Mesendoderm (in vitro differentiated cells): ENCODE results near the gene THUMPD3.

Source experiments
- DNase-seq: peaks from one replicate; pipeline ENCODE4 v3.0.0; 2013
- H2AK5ac ChIP-seq: 2 replicates; pipeline ENCODE4 v1.6.1; 2013; ENCODE audit warnings: low read length, inconsistent platforms
- H2BK120ac ChIP-seq: 2 replicates; pipeline ENCODE4 v1.6.1; 2013; ENCODE audit warnings: low read depth, mild to moderate bottlenecking, low read length, moderate library complexity, mixed read lengths
- H2BK15ac ChIP-seq: replicated peaks from 2 replicates; pipeline ENCODE4 v1.6.1; 2013; ENCODE audit warnings: low read depth, mild to moderate bottlenecking, moderate library complexity
- H2BK5ac ChIP-seq: 2 replicates; pipeline ENCODE4 v1.6.1; 2013; ENCODE audit warnings: low read length, inconsistent platforms
- H3K18ac ChIP-seq: 2 replicates; pipeline ENCODE4 v1.6.1; 2013; ENCODE audit warnings: mild to moderate bottlenecking, low read length, mixed read lengths
- H3K23ac ChIP-seq: one replicate; pipeline ENCODE4 v1.6.1; 2013; ENCODE audit warnings: low read length
- H3K27ac ChIP-seq: 2 replicates; pipeline ENCODE4 v1.5.1; 2013; ENCODE audit warnings: low read depth, mild to moderate bottlenecking, inconsistent platforms, low read length, moderate library complexity
- H3K27me3 ChIP-seq: 2 replicates; pipeline ENCODE4 v1.6.1; 2013; ENCODE audit warnings: low read length, control low read depth, mild to moderate bottlenecking, inconsistent platforms; ENCODE audit not compliant: insufficient read depth, poor library complexity
- H3K36me3 ChIP-seq: 2 replicates; pipeline ENCODE4 v1.6.1; 2013; ENCODE audit warnings: low read length, inconsistent platforms; ENCODE audit not compliant: control insufficient read depth, insufficient read depth
- H3K4ac ChIP-seq: one replicate; pipeline ENCODE4 v1.6.1; 2013; ENCODE audit warnings: low read depth, mild to moderate bottlenecking, low read length, moderate library complexity
- H3K4me1 ChIP-seq: 2 replicates; pipeline ENCODE4 v1.6.1; 2013; ENCODE audit warnings: low read depth, low read length, inconsistent platforms; ENCODE audit not compliant: control insufficient read depth
- H3K4me2 ChIP-seq: 2 replicates; pipeline ENCODE4 v1.6.1; 2013; ENCODE audit warnings: low read length
- H3K4me3 ChIP-seq: 2 replicates; pipeline ENCODE4 v1.5.1; 2013; ENCODE audit warnings: mild to moderate bottlenecking, low read length
- H3K56ac ChIP-seq: one replicate; pipeline ENCODE4 v1.6.1; 2013; ENCODE audit warnings: low read length
- H3K79me1 ChIP-seq: 2 replicates; pipeline ENCODE4 v1.6.1; 2013; ENCODE audit warnings: low read length, inconsistent platforms
- H3K79me2 ChIP-seq: 2 replicates; pipeline ENCODE4 v1.6.1; 2013; ENCODE audit warnings: mild to moderate bottlenecking, low read length; ENCODE audit not compliant: control insufficient read depth, insufficient read depth
- H3K9ac ChIP-seq: 2 replicates; pipeline ENCODE4 v1.6.1; 2013; ENCODE audit warnings: low read length, inconsistent platforms
- H4K5ac ChIP-seq: one replicate; pipeline ENCODE4 v1.6.1; 2013; ENCODE audit warnings: low read length
- H4K8ac ChIP-seq: one replicate; pipeline ENCODE4 v1.6.1; 2013; ENCODE audit warnings: low read depth, mild to moderate bottlenecking, control low read depth, low read length, moderate library complexity
- WGBS: extraction: QIAGEN DNeasy Blood & Tissue Kit; methylation state at CpG from one replicate; pipeline ENCODE4 v1.1.7; 2013; ENCODE audit warnings: low lambda C conversion rate, missing lambda C conversion rate; ENCODE audit not compliant: insufficient coverage; ENCODE audit errors: extremely low coverage; 5-methylcytosine and 5-hydroxymethylcytosine counted together

Gene THUMPD3

GRCh38 chr3:9404680-9405079 lies 41.8 kb downstream of the THUMPD3 start:
- H3K4me3 ChIP-seq: no peak overlapping the region
- H3K23ac ChIP-seq: no peak overlapping the region

GRCh38 chr3:9405756-9406155 lies 42.9 kb downstream of the THUMPD3 start:
- WGBS: no CpG with 5 or more reads among the region's 3 CpGs

More at GRCh38 chr3:9404680-9405079, 41.8 kb downstream of the THUMPD3 start:
- no peak overlapping the region for H2AK5ac ChIP-seq
- peak overlapping the region; percentile 37 for H3K56ac ChIP-seq
- WGBS: no CpG with 5 or more reads among the region's 1 CpG
- peak overlapping the region; percentile 30 for H3K9ac ChIP-seq
- no peak overlapping the region for H3K18ac ChIP-seq
- H3K4me2 ChIP-seq: peak overlapping the region; percentile 16
- no peaks in the 10 kb centered on the region for H3K79me1 ChIP-seq
- H3K36me3 ChIP-seq: no peaks in the 10 kb centered on the region
- no peak overlapping the region for H3K27ac ChIP-seq
- peaks cover 79% of the 10 kb centered on the region for H3K79me2 ChIP-seq
- no peak overlapping the region for H4K5ac ChIP-seq
- H2BK15ac ChIP-seq: no peak overlapping the region
- peaks cover 6% of the 10 kb centered on the region for H3K4me1 ChIP-seq
- no peak overlapping the region for H3K4ac ChIP-seq
- H2BK5ac ChIP-seq: no peak overlapping the region
- no peak for DNase-seq
- no peaks in the 10 kb centered on the region for H3K27me3 ChIP-seq
- H4K8ac ChIP-seq: no peak overlapping the region
- H2BK120ac ChIP-seq: no peak overlapping the region

GRCh38 chr3:9406856-9407626 lies 44.2 kb downstream of the THUMPD3 start:
- no peak overlapping the region for H3K27ac ChIP-seq
- no peaks in the 10 kb centered on the region for H3K27me3 ChIP-seq
- no peak overlapping the region for H2BK120ac ChIP-seq
- H3K4ac ChIP-seq: no peak overlapping the region
- H2AK5ac ChIP-seq: no peak overlapping the region
- H4K5ac ChIP-seq: no peak overlapping the region
- H3K4me3 ChIP-seq: no peak overlapping the region
- H2BK5ac ChIP-seq: no peak overlapping the region
- H3K56ac ChIP-seq: no peak overlapping the region
- no peak overlapping the region for H4K8ac ChIP-seq
- H3K4me2 ChIP-seq: no peak overlapping the region
- H3K9ac ChIP-seq: no peak overlapping the region
- no peaks in the 10 kb centered on the region for H3K79me1 ChIP-seq
- H3K79me2 ChIP-seq: peaks cover 81% of the 10 kb centered on the region
- H3K4me1 ChIP-seq: peaks cover 6% of the 10 kb centered on the region
- no peak overlapping the region for H3K18ac ChIP-seq
- no peak overlapping the region for H2BK15ac ChIP-seq
- no CpG with 5 or more reads among the region's 7 CpGs for WGBS
- no peaks in the 10 kb centered on the region for H3K36me3 ChIP-seq
- H3K23ac ChIP-seq: no peak overlapping the region
- DNase-seq: no peak

More at GRCh38 chr3:9405756-9406155, 42.9 kb downstream of the THUMPD3 start:
- Histone ChIP-seq H3K4me3 (no peak overlapping the region), H2AK5ac (no peak overlapping the region), H3K56ac (no peak overlapping the region), H2BK120ac (no peak overlapping the region), H4K5ac (no peak overlapping the region), H3K4me2 (no peak overlapping the region), H3K18ac (no peak overlapping the region), H3K27ac (no peak overlapping the region), H4K8ac (no peak overlapping the region), H3K36me3 (no peaks in the 10 kb centered on the region), H3K4me1 (peaks cover 6% of the 10 kb centered on the region), H3K79me1 (no peaks in the 10 kb centered on the region), H2BK15ac (no peak overlapping the region), H3K79me2 (peaks cover 81% of the 10 kb centered on the region), H2BK5ac (no peak overlapping the region), H3K23ac (no peak overlapping the region), H3K4ac (no peak overlapping the region), H3K9ac (no peak overlapping the region), H3K27me3 (no peaks in the 10 kb centered on the region)
- DNase-seq: no peak

- no peak for DNase-seq
Observed at GRCh38 chr3:9408061-9408460, 45.2 kb downstream of the THUMPD3 start.

GRCh38 chr3:9408546-9408945 lies 45.7 kb downstream of the THUMPD3 start:
- Histone ChIP-seq H3K4me2 (no peak overlapping the region), H2AK5ac (no peak overlapping the region), H4K5ac (no peak overlapping the region), H3K4ac (no peak overlapping the region), H2BK120ac (no peak overlapping the region), H3K27me3 (no peaks in the 10 kb centered on the region), H3K4me1 (peaks cover 4% of the 10 kb centered on the region), H3K18ac (no peak overlapping the region), H3K79me1 (no peaks in the 10 kb centered on the region), H3K56ac (no peak overlapping the region), H3K36me3 (no peaks in the 10 kb centered on the region), H3K79me2 (peaks cover 81% of the 10 kb centered on the region), H2BK15ac (no peak overlapping the region), H3K9ac (no peak overlapping the region), H3K4me3 (no peak overlapping the region), H3K27ac (no peak overlapping the region), H4K8ac (no peak overlapping the region), H2BK5ac (no peak overlapping the region), H3K23ac (no peak overlapping the region)
- no CpG with 5 or more reads among the region's 1 CpG for WGBS
- DNase-seq: no peak

More at GRCh38 chr3:9408061-9408460, 45.2 kb downstream of the THUMPD3 start:
- no peaks in the 10 kb centered on the region for H3K27me3 ChIP-seq
- no peak overlapping the region for H2BK5ac ChIP-seq
- peaks cover 6% of the 10 kb centered on the region for H3K4me1 ChIP-seq
- no peak overlapping the region for H3K9ac ChIP-seq
- no peak overlapping the region for H3K18ac ChIP-seq
- H3K56ac ChIP-seq: no peak overlapping the region
- no peaks in the 10 kb centered on the region for H3K79me1 ChIP-seq
- H3K4ac ChIP-seq: no peak overlapping the region
- H3K27ac ChIP-seq: no peak overlapping the region
- H3K36me3 ChIP-seq: no peaks in the 10 kb centered on the region
- no peak overlapping the region for H3K4me3 ChIP-seq
- no CpG with 5 or more reads among the region's 6 CpGs for WGBS
- no peak overlapping the region for H4K8ac ChIP-seq
- H2BK120ac ChIP-seq: no peak overlapping the region
- H2BK15ac ChIP-seq: no peak overlapping the region
- peaks cover 82% of the 10 kb centered on the region for H3K79me2 ChIP-seq
- no peak overlapping the region for H3K23ac ChIP-seq
- H3K4me2 ChIP-seq: no peak overlapping the region
- no peak overlapping the region for H2AK5ac ChIP-seq
- H4K5ac ChIP-seq: no peak overlapping the region
